Keratinocyte (primary cell): ENCODE data around the gene GPANK1.

ENCODE experiments used
- EZH2 ChIP-seq: IDR thresholded peaks from one replicate; pipeline ENCODE4 v1.6.1; 2012; ENCODE audit warnings: inconsistent platforms, mild to moderate bottlenecking, low read length, moderate library complexity
- TF ChIP-seq, protein P1 (sequence below), 3 experiments: IDR thresholded peaks in 1 of 3; conservative IDR thresholded peaks in 1 of 3; optimal IDR thresholded peaks in 1 of 3; 2 replicates in 2 of 3; 3 replicates in 1 of 3; pipeline versions ENCODE3 to v1.5.1; 2011; ENCODE audit warnings: low read length in 3 of 3, mild to moderate bottlenecking in 3 of 3, moderate library complexity in 2 of 3, control low read depth in 1 of 3, inconsistent platforms in 1 of 3; ENCODE audit not compliant: insufficient read depth in 2 of 3; ENCODE audit errors: extremely low read depth in 1 of 3

DNA sequence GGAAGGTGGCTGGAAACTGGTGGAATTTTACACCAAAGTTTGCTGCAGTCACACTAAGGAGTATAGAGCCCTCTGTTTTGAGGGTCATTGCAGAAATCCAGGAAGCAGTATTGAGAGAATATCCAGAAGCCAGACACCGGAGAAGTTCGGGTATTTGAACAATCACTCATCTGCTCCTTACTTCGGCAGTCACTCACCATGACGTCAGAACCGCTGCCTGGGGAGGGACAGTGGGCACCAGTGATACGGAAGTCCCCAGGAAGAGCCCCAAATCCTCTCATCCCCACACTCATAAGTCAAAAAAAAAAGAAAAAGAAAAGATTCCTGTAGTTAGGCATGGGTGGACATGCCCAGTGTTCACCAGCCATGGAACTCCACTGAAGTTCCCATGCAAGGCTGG is 12.1 kb upstream of the GPANK1 start:
- TF ChIP-seq, protein P1, sequence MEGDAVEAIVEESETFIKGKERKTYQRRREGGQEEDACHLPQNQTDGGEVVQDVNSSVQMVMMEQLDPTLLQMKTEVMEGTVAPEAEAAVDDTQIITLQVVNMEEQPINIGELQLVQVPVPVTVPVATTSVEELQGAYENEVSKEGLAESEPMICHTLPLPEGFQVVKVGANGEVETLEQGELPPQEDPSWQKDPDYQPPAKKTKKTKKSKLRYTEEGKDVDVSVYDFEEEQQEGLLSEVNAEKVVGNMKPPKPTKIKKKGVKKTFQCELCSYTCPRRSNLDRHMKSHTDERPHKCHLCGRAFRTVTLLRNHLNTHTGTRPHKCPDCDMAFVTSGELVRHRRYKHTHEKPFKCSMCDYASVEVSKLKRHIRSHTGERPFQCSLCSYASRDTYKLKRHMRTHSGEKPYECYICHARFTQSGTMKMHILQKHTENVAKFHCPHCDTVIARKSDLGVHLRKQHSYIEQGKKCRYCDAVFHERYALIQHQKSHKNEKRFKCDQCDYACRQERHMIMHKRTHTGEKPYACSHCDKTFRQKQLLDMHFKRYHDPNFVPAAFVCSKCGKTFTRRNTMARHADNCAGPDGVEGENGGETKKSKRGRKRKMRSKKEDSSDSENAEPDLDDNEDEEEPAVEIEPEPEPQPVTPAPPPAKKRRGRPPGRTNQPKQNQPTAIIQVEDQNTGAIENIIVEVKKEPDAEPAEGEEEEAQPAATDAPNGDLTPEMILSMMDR (optimal IDR thresholded peaks at IDR 0.05 in 1 of 3, IDR thresholded peaks at IDR 0.05 in 1 of 3, conservative IDR thresholded peaks at IDR 0.05 in 1 of 3; ENCODE audit: extremely low read depth in 1 of 3, insufficient read depth in 2 of 3, low read length in 3 of 3) = no peak
- TF ChIP-seq EZH2 = no peak
